Left lung (tissue), 10 donors: Measurements from ENCODE around the gene PHKB. TPM values are rescaled to one million over a fixed set of nuclear protein-coding genes. Genes with fewer than 3 reads are reported as not detected.

Experiments used
- ATAC-seq: fragments of 200-7000 bp; cut with Tn5 transposase; one replicate; pipeline ENCODE4 v1.9.1; 2020; ENCODE audit warnings: moderate library complexity
- DNase-seq, 4 donors: peaks; one replicate each; pipeline ENCODE4 v3.0.0-alpha.2; 2013 to 2020
- H3K27ac ChIP-seq, 2 donors: fragments of 200-600 bp; sonication (generic) in 1 of 2; one replicate each; pipeline versions ENCODE4 v1.5.0 to v1.8.0; 2020 to 2021
- H3K27me3 ChIP-seq, 2 donors: fragments of 200-600 bp; sonication (generic) in 1 of 2; one replicate each; pipeline versions ENCODE4 v1.5.0 to v1.8.0; 2020 to 2021
- H3K36me3 ChIP-seq, 2 donors: fragments of 200-600 bp; sonication (generic) in 1 of 2; one replicate each; pipeline versions ENCODE4 v1.5.0 to v1.8.0; 2020 to 2021
- H3K4me1 ChIP-seq, 2 donors: fragments of 200-600 bp; one replicate each; pipeline ENCODE4 v1.8.0; 2021
- H3K4me3 ChIP-seq, 2 donors: fragments of 200-600 bp; sonication (generic) in 1 of 2; one replicate each; pipeline versions ENCODE4 v1.5.0 to v1.8.0; 2020 to 2021; ENCODE audit warnings: mild to moderate bottlenecking in 1 of 2
- H3K9me3 ChIP-seq, 2 donors: fragments of 200-600 bp; sonication (generic) in 1 of 2; one replicate each; pipeline versions ENCODE4 v1.5.0 to v1.8.0; 2020 to 2021
- intact Hi-C, 2 donors: fragments of 100-400 bp; cut with DNase I; formaldehyde crosslinking; loops; one replicate each; pipeline versions ENCODE4 v1.11.2 to v1.14.2; 2022
- polyA plus RNA-seq, 6 donors: library from polyadenylated mRNA; unstranded; fragments of 120-200 nt; gene quantifications; one replicate each; pipeline ENCODE4 v1.2.1, GENCODE V29; 2013; ENCODE audit not compliant: insufficient read length in 6 of 6
- total RNA-seq, 2 donors: library from RNA; stranded (reverse); fragmentation: NEBNext Ultra II Directional; extraction: Animal tissue kit (Norgen Biotek cat#: 25700); gene quantifications; one replicate each; pipeline ENCODE4 v1.2.1, GENCODE V29; 2021
- TF ChIP-seq, protein P1 (sequence below), 2 donors: fragments of 200-600 bp; sonication (generic) in 1 of 2; IDR thresholded peaks; one replicate each; pipeline versions ENCODE4 v1.5.0 to v1.8.0; 2021; ENCODE audit warnings: antibody characterized with exemption in 2 of 2
- donor health status: DM: no; HTN: yes; CAD: no.
- donor health status: DM: no; HTN: no; CAD: no.

Gene PHKB
- total and polyA plus RNA-seq, 8 donors, result 76.5 to 104 (median 90.4) TPM

- ATAC-seq (peak; percentile 32), DNase-seq (peak in 1 of 4 donors; percentile 2)
- Histone ChIP-seq H3K4me1 (no peaks in the 10 kb centered on the region), H3K4me3 (no peak overlapping the region), H3K27me3 (no peaks in the 10 kb centered on the region), H3K27ac (no peak overlapping the region), H3K9me3 (no peaks in the 10 kb centered on the region), H3K36me3 (peaks cover 0 to 54% of the 10 kb centered on the region in 2 donors)
- intact Hi-C loops, result no loop called here
- TF ChIP-seq, protein P1, sequence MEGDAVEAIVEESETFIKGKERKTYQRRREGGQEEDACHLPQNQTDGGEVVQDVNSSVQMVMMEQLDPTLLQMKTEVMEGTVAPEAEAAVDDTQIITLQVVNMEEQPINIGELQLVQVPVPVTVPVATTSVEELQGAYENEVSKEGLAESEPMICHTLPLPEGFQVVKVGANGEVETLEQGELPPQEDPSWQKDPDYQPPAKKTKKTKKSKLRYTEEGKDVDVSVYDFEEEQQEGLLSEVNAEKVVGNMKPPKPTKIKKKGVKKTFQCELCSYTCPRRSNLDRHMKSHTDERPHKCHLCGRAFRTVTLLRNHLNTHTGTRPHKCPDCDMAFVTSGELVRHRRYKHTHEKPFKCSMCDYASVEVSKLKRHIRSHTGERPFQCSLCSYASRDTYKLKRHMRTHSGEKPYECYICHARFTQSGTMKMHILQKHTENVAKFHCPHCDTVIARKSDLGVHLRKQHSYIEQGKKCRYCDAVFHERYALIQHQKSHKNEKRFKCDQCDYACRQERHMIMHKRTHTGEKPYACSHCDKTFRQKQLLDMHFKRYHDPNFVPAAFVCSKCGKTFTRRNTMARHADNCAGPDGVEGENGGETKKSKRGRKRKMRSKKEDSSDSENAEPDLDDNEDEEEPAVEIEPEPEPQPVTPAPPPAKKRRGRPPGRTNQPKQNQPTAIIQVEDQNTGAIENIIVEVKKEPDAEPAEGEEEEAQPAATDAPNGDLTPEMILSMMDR (IDR thresholded peaks at IDR 0.05), result no peak
These were observed 238.0 kb downstream of the PHKB start for GRCh38 chr16:47699106-47699505.

DNA sequence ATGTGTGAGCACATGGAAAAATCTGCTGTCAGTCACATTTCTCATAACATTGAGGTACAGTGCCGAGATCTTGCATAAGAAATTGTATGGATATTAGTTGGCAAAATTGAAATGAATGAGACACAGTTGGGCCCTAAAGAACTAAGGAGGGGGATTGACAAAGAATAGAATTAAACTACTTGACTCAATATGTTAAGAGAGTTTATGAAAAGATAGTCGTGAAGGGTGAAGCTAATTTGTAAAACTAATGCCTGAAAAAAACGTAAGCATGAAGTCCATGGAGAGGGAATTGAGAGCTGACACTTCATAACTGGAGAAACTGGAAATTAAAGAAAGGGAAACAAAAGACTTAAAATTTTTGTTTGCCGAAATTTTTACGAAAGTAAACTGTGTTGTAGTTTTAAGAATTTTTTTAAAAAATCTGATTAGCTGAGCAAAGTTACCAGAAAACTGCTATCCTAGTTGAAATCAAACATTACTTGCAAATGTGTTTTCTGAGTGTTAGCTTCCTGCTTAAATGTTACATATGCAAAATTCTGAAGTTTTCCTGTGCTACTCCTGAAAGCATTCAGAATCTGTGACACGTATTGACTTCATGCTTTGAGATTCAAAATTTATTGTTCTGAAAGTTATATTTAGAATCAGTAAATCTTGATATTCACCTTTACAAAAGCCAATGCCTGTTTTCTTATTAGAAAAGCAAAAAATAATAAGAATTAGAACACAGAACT lies 239.9 kb downstream of the PHKB start:
- Histone ChIP-seq H3K27me3 (no peaks in the 10 kb centered on the region), H3K36me3 (peaks cover 0 to 35% of the 10 kb centered on the region in 2 donors), H3K4me3 (no peak overlapping the region), H3K4me1 (no peaks in the 10 kb centered on the region), H3K27ac (no peak overlapping the region), H3K9me3 (no peaks in the 10 kb centered on the region)
- ATAC-seq, result no peak
- DNase-seq, result no peak
- intact Hi-C loops, result no loop called here
- TF ChIP-seq, protein P1 (IDR thresholded peaks at IDR 0.05), result no peak

GRCh38 chr16:47705266-47705665 lies 244.1 kb downstream of the PHKB start:
- no peak overlapping the region for H3K4me3 ChIP-seq
- intact Hi-C loops, result no loop called here
- TF ChIP-seq, protein P1 (IDR thresholded peaks at IDR 0.05), result no peak
- no peaks in the 10 kb centered on the region for H3K4me1 ChIP-seq
- no peak for ATAC-seq
- H3K9me3 ChIP-seq, result no peaks in the 10 kb centered on the region
- H3K36me3 ChIP-seq, result no peaks in the 10 kb centered on the region
- H3K27ac ChIP-seq, result no peak overlapping the region
- H3K27me3 ChIP-seq, result no peaks in the 10 kb centered on the region
- no peak for DNase-seq

DNA sequence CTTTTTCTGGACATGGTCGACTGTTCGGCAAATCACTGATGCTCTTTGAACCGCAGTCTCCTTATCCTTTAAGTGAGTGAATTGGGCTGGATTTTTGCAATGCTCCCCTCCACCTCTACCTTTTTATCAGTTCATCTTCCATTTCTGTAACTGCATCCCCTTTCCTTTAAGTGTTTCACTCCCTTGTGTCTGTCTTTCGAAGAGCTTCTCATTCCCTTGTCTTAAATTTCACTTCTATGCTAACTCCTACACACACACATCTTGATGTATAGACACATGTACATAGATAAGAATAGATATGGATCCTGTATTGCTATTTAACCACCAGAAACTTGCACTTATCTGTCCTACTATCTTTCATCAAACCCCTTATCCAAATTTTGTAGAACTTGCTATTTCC lies 250.7 kb downstream of the PHKB start:
- H3K27ac ChIP-seq, result no peak overlapping the region
- DNase-seq, result no peak
- TF ChIP-seq, protein P1 (IDR thresholded peaks at IDR 0.05), result no peak
- H3K27me3 ChIP-seq, result no peaks in the 10 kb centered on the region
- H3K9me3 ChIP-seq, result no peaks in the 10 kb centered on the region
- ATAC-seq, result no peak
- H3K36me3 ChIP-seq, result no peaks in the 10 kb centered on the region
- no peak overlapping the region for H3K4me3 ChIP-seq
- intact Hi-C loops, result no loop called here
- H3K4me1 ChIP-seq, result no peaks in the 10 kb centered on the region

GRCh38 chr16:47712276-47713224 lies 251.4 kb downstream of the PHKB start:
- ATAC-seq (no peak), DNase-seq (peak in 1 of 4 donors; percentile 76)
- intact Hi-C loops, result no loop called here
- H3K4me1 ChIP-seq, result no peaks in the 10 kb centered on the region
- H3K27me3 ChIP-seq, result no peaks in the 10 kb centered on the region
- H3K27ac ChIP-seq, result peak overlapping the region in 1 of 2 donors; percentile 25
- TF ChIP-seq, protein P1 (IDR thresholded peaks at IDR 0.05), result no peak
- no peak overlapping the region for H3K4me3 ChIP-seq
- H3K36me3 ChIP-seq, result no peaks in the 10 kb centered on the region
- no peaks in the 10 kb centered on the region for H3K9me3 ChIP-seq
